Lower leg skin (tissue), 4 donors: ENCODE measurements around the gene DPY19L3. TPM values are rescaled to one million over a fixed set of nuclear protein-coding genes. Genes with fewer than 3 reads are reported as not detected.

Experiments
- DNase-seq, 2 donors: peaks; one replicate each; pipeline ENCODE4 v3.0.0-alpha.2; 2019; ENCODE audit warnings: low spot score in 2 of 2
- H3K4me3 ChIP-seq: fragments of 200-600 bp; sonication (generic); 2 replicates; pipeline ENCODE4 v1.5.1; 2017; ENCODE audit warnings: mild to moderate bottlenecking, low read depth; ENCODE audit not compliant: poor library complexity, severe bottlenecking
- CTCF ChIP-seq, 3 donors: fragments of 450-650 bp; IDR thresholded peaks; one replicate each; pipeline ENCODE4 v1.5.1; 2016; ENCODE audit warnings: antibody characterized with exemption in 3 of 3, mild to moderate bottlenecking in 3 of 3, moderate library complexity in 2 of 3
- POLR2A ChIP-seq, 2 donors: fragments of 450-650 bp; IDR thresholded peaks; one replicate each; pipeline ENCODE4 v1.6.1; 2016 to 2017; ENCODE audit warnings: antibody characterized with exemption in 2 of 2, mild to moderate bottlenecking in 1 of 2, moderate library complexity in 1 of 2
- WGBS, 2 donors: methylation state at CpG; one replicate each; pipeline ENCODE4 v1.1.5; 2018; 5-methylcytosine and 5-hydroxymethylcytosine counted together
- intact Hi-C: fragments of 100-400 bp; cut with DNase I; formaldehyde crosslinking; loops from one replicate; pipeline ENCODE4 v1.15.0; 2023; ENCODE audit warnings: low total_unique reads
- total RNA-seq, 4 donors: library from RNA; depleted of rRNA; stranded (reverse); fragments of >200 nt; gene quantifications; one replicate each; pipeline ENCODE4 v1.1.0, GENCODE V29; 2016

Gene DPY19L3
- total RNA-seq, 4 donors from 2014 or later, result 11.3 to 20.2 (median 13.6) TPM

- TF ChIP-seq POLR2A (IDR thresholded peaks at IDR 0.05), result no peak
- TF ChIP-seq CTCF (IDR thresholded peaks at IDR 0.05), result no peak
- H3K4me3 ChIP-seq, result no peak overlapping the region
- intact Hi-C loops, result no loop called here
- WGBS, 2 donors, result 91 to 94% methylated on average over 2 of the region's 2 CpGs
- DNase-seq, result no peak
Observed at GRCh38 chr19:32465176-32465575, 59.6 kb downstream of the DPY19L3 start.

GRCh38 chr19:32469795-32470194 is 64.2 kb downstream of the DPY19L3 start:
- no peak overlapping the region for H3K4me3 ChIP-seq
- intact Hi-C loops, result no loop called here
- DNase-seq, result no peak
- TF ChIP-seq CTCF (IDR thresholded peaks at IDR 0.05) (no peak), POLR2A (IDR thresholded peaks at IDR 0.05) (no peak)
- 84 to 85% methylated on average over 5 of the region's 5 CpGs for WGBS, 2 donors

- 77 to 82% methylated on average over 7 of the region's 7 CpGs for WGBS, 2 donors
- no peak for DNase-seq
- intact Hi-C loops, result no loop called here
- TF ChIP-seq CTCF (IDR thresholded peaks at IDR 0.05) (no peak), POLR2A (IDR thresholded peaks at IDR 0.05) (no peak)
- no peak overlapping the region for H3K4me3 ChIP-seq
Observed at GRCh38 chr19:32471095-32471494, 65.5 kb downstream of the DPY19L3 start.

- WGBS, 2 donors, result 79 to 86% methylated on average over 7 of the region's 7 CpGs
- DNase-seq, result no peak
- TF ChIP-seq POLR2A (IDR thresholded peaks at IDR 0.05) (no peak), CTCF (IDR thresholded peaks at IDR 0.05) (no peak)
- no peak overlapping the region for H3K4me3 ChIP-seq
- intact Hi-C loops, result no loop called here
Observed at GRCh38 chr19:32471811-32472210, 66.2 kb downstream of the DPY19L3 start.

GRCh38 chr19:32475141-32476031 is 69.8 kb downstream of the DPY19L3 start:
- H3K4me3 ChIP-seq, result no peak overlapping the region
- 95% methylated on average over 11 of the region's 11 CpGs for WGBS, 2 donors
- DNase-seq, result no peak
- TF ChIP-seq POLR2A (IDR thresholded peaks at IDR 0.05) (no peak), CTCF (IDR thresholded peaks at IDR 0.05) (no peak)
- intact Hi-C loops, result no loop called here

GRCh38 chr19:32476032-32476350 is 70.4 kb downstream of the DPY19L3 start:
- DNase-seq, result no peak
- TF ChIP-seq CTCF (IDR thresholded peaks at IDR 0.05) (no peak), POLR2A (IDR thresholded peaks at IDR 0.05) (no peak)
- H3K4me3 ChIP-seq, result no peak overlapping the region
- 96% methylated on average over 4 of the region's 4 CpGs for WGBS, 2 donors
- intact Hi-C loops, result no loop called here
